NK-92 (cell line): ENCODE results near the gene TMEM273.

Experiments
- DNase-seq: peaks from one replicate; lab custom pipeline; 2025; ENCODE audit not compliant: unreplicated experiment; lab: John Stamatoyannopoulos, UW

The TMEM273 gene

GRCh38 chr10:49177391-49178355 is 10.5 kb downstream of the TMEM273 start:
- no peak for DNase-seq

GRCh38 chr10:49176310-49177268 is 11.6 kb downstream of the TMEM273 start:
- no peak for DNase-seq

GRCh38 chr10:49175587-49176309 is 12.4 kb downstream of the TMEM273 start:
- DNase-seq = no peak

GRCh38 chr10:49174926-49175500 is 13.2 kb downstream of the TMEM273 start:
- no peak for DNase-seq

- no peak for DNase-seq
Measured at GRCh38 chr10:49174261-49174925, 13.8 kb downstream of the TMEM273 start.

- no peak for DNase-seq
Measured at GRCh38 chr10:49173853-49174252, 14.3 kb downstream of the TMEM273 start.

GRCh38 chr10:49173201-49173772 is 14.9 kb downstream of the TMEM273 start:
- DNase-seq = no peak

GRCh38 chr10:49172777-49173132 is 15.4 kb downstream of the TMEM273 start:
- no peak for DNase-seq

GRCh38 chr10:49172061-49172776 is 16.0 kb downstream of the TMEM273 start:
- DNase-seq = no peak

GRCh38 chr10:49171326-49172060 is 16.7 kb downstream of the TMEM273 start:
- DNase-seq = no peak

- DNase-seq = no peak
Measured at GRCh38 chr10:49170632-49171325, 17.4 kb downstream of the TMEM273 start.

- DNase-seq = no peak
Measured at GRCh38 chr10:49169776-49170175, 18.4 kb downstream of the TMEM273 start.

- DNase-seq = no peak
Measured at GRCh38 chr10:49168831-49169500, 19.2 kb downstream of the TMEM273 start.

GRCh38 chr10:49168171-49168540 is 20.0 kb downstream of the TMEM273 start:
- DNase-seq = no peak

GRCh38 chr10:49167425-49168170 is 20.6 kb downstream of the TMEM273 start:
- no peak for DNase-seq

- DNase-seq = no peak
Measured at GRCh38 chr10:49166484-49167400, 21.4 kb downstream of the TMEM273 start.
